ENCODE data around the gene NNAT.

GRCh38 chr20:37533154-37533715 lies 12.2 kb downstream of the NNAT start:
- TF ChIP-seq CTCF (IDR thresholded peaks at IDR 0.05) (no peak), ZFX (IDR thresholded peaks at IDR 0.05; ENCODE audit: borderline replicate concordance) (no peak)
